ENCODE results near the gene TUBE1.

The TUBE1 gene

GRCh38 chr6:112033791-112034615 is 53.3 kb downstream of the TUBE1 start:
- DNase-seq: no peak

- DNase-seq: no peak
Measured at GRCh38 chr6:112032728-112033127, 54.6 kb downstream of the TUBE1 start.

GRCh38 chr6:112031960-112032359 is 55.3 kb downstream of the TUBE1 start:
- no peak for DNase-seq

GRCh38 chr6:112030961-112031660 is 56.2 kb downstream of the TUBE1 start:
- no peak for DNase-seq

GRCh38 chr6:112030206-112030960 is 56.9 kb downstream of the TUBE1 start:
- no peak for DNase-seq

- DNase-seq: peak; percentile 73 to 80
Measured at GRCh38 chr6:112029045-112029822, 58.0 kb downstream of the TUBE1 start.

GRCh38 chr6:112027942-112028674 is 59.2 kb downstream of the TUBE1 start:
- no peak for DNase-seq

GRCh38 chr6:112026933-112027332 is 60.3 kb downstream of the TUBE1 start:
- no peak for DNase-seq

GRCh38 chr6:112024464-112024863 is 62.8 kb downstream of the TUBE1 start:
- no peak for DNase-seq

GRCh38 chr6:112022749-112023148 is 64.5 kb downstream of the TUBE1 start:
- DNase-seq: no peak

- DNase-seq: no peak
Measured at GRCh38 chr6:112021691-112022310, 65.5 kb downstream of the TUBE1 start.

Data from inflammatory macrophage (primary cell).